GM12865 (cell line): ENCODE measurements around the gene TOX2.
A peak's percentile ranks its signal among the peaks of the same experiment; 100 is the strongest.

Experiments used
- DNase-seq: peaks from one replicate; pipeline ENCODE4 v3.0.0; 2010; ENCODE audit warnings: low read depth
- H3K4me3 ChIP-seq: 2 replicates; pipeline ENCODE4 v1.5.1; 2011; ENCODE audit warnings: mild to moderate bottlenecking, low read depth, low read length, control low read depth
- CTCF ChIP-seq: IDR thresholded peaks from 2 replicates; pipeline ENCODE4 v1.5.1; 2011; ENCODE audit warnings: low read length, control low read depth, low read depth, inconsistent platforms; ENCODE audit not compliant: insufficient read depth; ENCODE audit errors: missing control alignments

The TOX2 gene

DNA sequence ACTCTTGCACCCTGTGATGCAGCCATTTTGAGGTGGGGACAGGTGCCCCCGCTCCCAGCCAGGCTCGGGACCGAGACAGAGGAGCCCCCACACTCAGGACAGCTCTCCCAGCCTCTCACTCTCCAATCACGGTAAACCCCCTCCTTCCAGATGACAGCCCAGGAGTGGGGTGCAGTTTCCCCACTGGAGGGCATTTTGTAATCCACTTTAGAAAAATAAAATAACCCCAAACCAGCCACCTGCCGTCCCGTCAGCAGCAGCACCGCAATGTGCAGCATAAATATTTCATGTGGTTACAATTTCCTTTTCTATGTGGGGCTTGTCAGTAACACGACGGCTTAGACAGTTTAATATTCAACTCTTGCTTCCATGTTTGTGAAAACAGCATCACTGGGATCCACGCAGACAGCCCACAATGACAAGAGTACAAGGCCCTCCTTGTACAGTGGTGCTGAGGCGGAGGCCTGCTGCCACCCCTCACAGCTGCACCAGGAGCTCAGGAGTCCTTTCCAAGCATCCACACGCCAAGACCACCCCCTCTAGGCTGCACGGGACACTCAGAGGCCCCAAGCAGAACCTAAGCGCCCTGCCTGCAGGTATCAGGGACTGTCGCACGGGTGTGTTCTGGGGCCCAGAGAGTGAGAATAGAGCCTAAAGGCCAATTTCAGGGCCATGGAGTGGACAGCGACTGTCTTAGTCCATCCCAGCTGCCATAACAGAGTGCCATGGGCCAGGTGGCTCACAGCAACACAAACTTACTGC, 155.7 kb downstream of the TOX2 start:
- TF ChIP-seq CTCF, result no peak
- DNase-seq, result no peak
- H3K4me3 ChIP-seq, result no peak overlapping the region

DNA sequence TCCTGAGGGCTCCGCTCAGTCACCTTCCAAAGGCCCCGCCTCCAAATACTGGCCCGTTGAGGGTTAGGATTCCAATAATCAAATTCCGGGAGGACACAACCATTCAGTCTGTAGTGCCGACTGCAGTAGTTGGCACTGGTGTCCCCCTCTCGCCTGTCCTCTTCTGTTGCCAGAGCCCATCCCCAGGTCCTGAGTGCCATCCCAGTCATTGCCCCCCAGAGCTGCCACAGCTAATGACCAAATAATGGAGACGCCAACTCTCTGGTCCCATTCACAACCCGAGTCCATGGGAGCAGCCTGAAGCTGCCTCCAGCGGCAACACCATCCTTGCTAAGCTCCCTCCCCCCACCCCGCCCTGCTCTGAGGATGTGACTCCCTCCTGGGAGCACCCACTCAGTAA, 156.4 kb downstream of the TOX2 start:
- TF ChIP-seq CTCF, result no peak
- no peak overlapping the region for H3K4me3 ChIP-seq
- DNase-seq, result no peak

GRCh38 chr20:44071526-44072111, 157.0 kb downstream of the TOX2 start:
- TF ChIP-seq CTCF, result no peak
- no peak overlapping the region for H3K4me3 ChIP-seq
- DNase-seq, result no peak

DNA sequence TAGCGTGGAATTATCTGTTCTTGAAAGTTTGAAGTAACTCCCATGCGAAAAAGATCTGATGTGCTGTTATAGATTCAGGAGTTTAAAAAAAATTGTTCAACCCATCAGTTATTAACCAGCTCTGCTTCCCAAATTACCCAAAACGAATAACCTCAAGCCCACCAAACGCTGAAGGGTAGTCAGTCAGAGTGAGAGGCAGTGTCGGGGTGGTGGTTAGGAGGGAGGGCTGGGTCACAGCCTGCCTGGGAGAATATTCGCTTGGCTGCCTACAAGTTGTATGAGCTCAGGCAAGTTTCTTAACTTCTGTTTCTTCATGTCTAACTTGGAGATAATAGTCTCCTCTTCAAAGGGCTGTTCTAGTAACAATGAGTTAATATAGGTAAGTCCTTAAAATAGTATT, 157.7 kb downstream of the TOX2 start:
- H3K4me3 ChIP-seq, result no peak overlapping the region
- peak; percentile 23 for DNase-seq
- no peak for TF ChIP-seq CTCF

DNA sequence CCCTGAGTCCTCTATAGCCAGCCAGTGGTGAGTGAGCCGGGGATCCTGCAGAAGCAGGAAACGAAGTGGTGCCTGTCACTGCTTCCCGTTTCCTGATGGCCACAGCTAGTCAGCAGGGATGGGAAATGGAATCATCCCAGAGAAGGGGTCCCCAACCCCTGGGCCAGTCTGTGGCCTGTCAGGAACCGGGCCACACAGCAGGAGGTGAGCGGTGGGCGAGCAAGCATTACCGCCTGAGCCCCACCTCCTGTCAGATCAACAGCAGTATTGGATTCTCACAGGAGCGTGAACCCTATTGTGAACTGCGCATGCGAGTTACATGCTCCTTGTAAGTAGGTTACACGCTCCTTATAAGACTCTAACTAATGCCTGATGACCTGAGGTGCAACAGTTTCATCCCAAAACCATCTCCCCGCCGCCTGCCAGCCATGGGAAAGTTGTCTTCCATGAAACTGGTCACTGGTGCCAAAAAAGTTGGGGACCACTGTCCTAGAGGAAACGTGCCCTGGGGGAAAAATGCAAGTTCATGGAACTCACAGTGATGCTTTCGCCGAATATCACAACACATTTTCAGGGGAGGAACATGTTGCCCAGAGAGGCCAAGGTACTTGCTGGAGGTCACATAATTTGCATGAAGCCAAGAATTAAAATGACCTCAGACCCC, 158.5 kb downstream of the TOX2 start:
- no peak overlapping the region for H3K4me3 ChIP-seq
- no peak for DNase-seq
- TF ChIP-seq CTCF, result no peak

GRCh38 chr20:44073675-44074071, 159.0 kb downstream of the TOX2 start:
- no peak for TF ChIP-seq CTCF
- no peak for DNase-seq
- no peak overlapping the region for H3K4me3 ChIP-seq
